Mesenchymal stem cell (in vitro differentiated cells and primary cell): ENCODE measurements around the gene INAFM1.
"Not testable (repeated sequence)": the region's sequence is repeated elsewhere in the genome, so short reads cannot be mapped to it uniquely, and the experiment has no call there.

ENCODE experiments used
- DNase-seq: peaks from one replicate; pipeline ENCODE4 v3.0.0-alpha.2; 2013
- H2AFZ ChIP-seq: one replicate; pipeline ENCODE4 v1.6.1; 2013; ENCODE audit warnings: low read depth, mild to moderate bottlenecking, control low read depth, inconsistent platforms, low read length, moderate library complexity
- H2AK5ac ChIP-seq: 2 replicates; pipeline ENCODE4 v1.6.1; 2013; ENCODE audit warnings: low read length, moderate library complexity, mild to moderate bottlenecking, inconsistent platforms; ENCODE audit not compliant: severe bottlenecking
- H2BK120ac ChIP-seq: one replicate; pipeline ENCODE4 v1.6.1; 2013; ENCODE audit warnings: low read depth, mild to moderate bottlenecking, inconsistent platforms, low read length, moderate library complexity
- H2BK12ac ChIP-seq, 2 experiments: one replicate each; pipeline ENCODE4 v1.6.1; 2013; ENCODE audit warnings: inconsistent platforms in 2 of 2, low read length in 2 of 2, mild to moderate bottlenecking in 2 of 2, moderate library complexity in 2 of 2, control low read depth in 1 of 2
- H2BK15ac ChIP-seq: one replicate; pipeline ENCODE4 v1.6.1; 2013; ENCODE audit warnings: mild to moderate bottlenecking, low read depth, inconsistent platforms; ENCODE audit not compliant: poor library complexity, severe bottlenecking
- H2BK5ac ChIP-seq: 2 replicates; pipeline ENCODE4 v1.6.1; 2013; ENCODE audit warnings: low read depth, mild to moderate bottlenecking, low read length, control low read depth, inconsistent platforms; ENCODE audit not compliant: poor library complexity, severe bottlenecking
- H3K14ac ChIP-seq, 2 experiments: one replicate each; pipeline ENCODE4 v1.6.1; 2013; ENCODE audit warnings: inconsistent platforms in 2 of 2, low read length in 2 of 2, control low read depth in 1 of 2, mild to moderate bottlenecking in 1 of 2, moderate library complexity in 1 of 2
- H3K18ac ChIP-seq, 2 experiments: one replicate each; pipeline ENCODE4 v1.6.1; 2013; ENCODE audit warnings: inconsistent platforms in 2 of 2, low read length in 2 of 2, control low read depth in 1 of 2, low read depth in 1 of 2, mild to moderate bottlenecking in 1 of 2
- H3K23ac ChIP-seq, 2 experiments: one replicate each; pipeline ENCODE4 v1.6.1; 2013; ENCODE audit warnings: inconsistent platforms in 2 of 2, low read length in 2 of 2, mild to moderate bottlenecking in 2 of 2, moderate library complexity in 2 of 2, control low read depth in 1 of 2
- H3K27ac ChIP-seq: 2 replicates; pipeline ENCODE4 v1.5.1; 2013; ENCODE audit warnings: mild to moderate bottlenecking, moderate library complexity, low read length, control low read depth, inconsistent platforms; ENCODE audit not compliant: poor library complexity, severe bottlenecking
- H3K27me3 ChIP-seq, 2 experiments: 2 replicates each; pipeline versions ENCODE4 v1.6.1 to v1.7.0; 2013; ENCODE audit warnings: low read length in 2 of 2, mild to moderate bottlenecking in 2 of 2, moderate library complexity in 2 of 2, control low read depth in 1 of 2, inconsistent platforms in 1 of 2; ENCODE audit not compliant: control insufficient read depth in 1 of 2, insufficient read depth in 1 of 2
- H3K36me3 ChIP-seq, 2 experiments: 2 replicates each; pipeline versions ENCODE4 v1.6.1 to v1.7.0; 2013; ENCODE audit warnings: low read length in 2 of 2, control low read depth in 1 of 2, inconsistent platforms in 1 of 2, low read depth in 1 of 2, mild to moderate bottlenecking in 1 of 2; ENCODE audit not compliant: insufficient read depth in 2 of 2, control insufficient read depth in 1 of 2
- H3K4ac ChIP-seq, 2 experiments: one replicate each; pipeline ENCODE4 v1.6.1; 2013; ENCODE audit warnings: inconsistent platforms in 2 of 2, low read length in 2 of 2, mild to moderate bottlenecking in 2 of 2, moderate library complexity in 2 of 2, control low read depth in 1 of 2, low read depth in 1 of 2
- H3K4me1 ChIP-seq: 2 replicates; pipeline ENCODE4 v1.6.1; 2013; ENCODE audit warnings: low read depth, low read length, control low read depth; ENCODE audit not compliant: control insufficient read depth, insufficient read depth
- H3K4me2 ChIP-seq: 2 replicates; pipeline ENCODE4 v1.6.1; 2013; ENCODE audit warnings: low read length, mild to moderate bottlenecking, inconsistent platforms; ENCODE audit not compliant: poor library complexity, severe bottlenecking
- H3K4me3 ChIP-seq, 2 experiments: 2 replicates each; pipeline versions ENCODE4 v1.5.1 to v1.7.0; 2013; ENCODE audit warnings: low read length in 2 of 2, mild to moderate bottlenecking in 2 of 2, control low read depth in 1 of 2, low read depth in 1 of 2; ENCODE audit not compliant: insufficient read depth in 1 of 2
- H3K79me1 ChIP-seq: replicated peaks from 2 replicates; pipeline ENCODE4 v1.6.1; 2013; ENCODE audit warnings: mild to moderate bottlenecking, control low read depth, low read length, inconsistent platforms; ENCODE audit not compliant: poor library complexity, severe bottlenecking
- H3K9ac ChIP-seq: 2 replicates; pipeline ENCODE4 v1.7.0; 2013; ENCODE audit warnings: mild to moderate bottlenecking, low read length, moderate library complexity
- H3K9me3 ChIP-seq: 2 replicates; pipeline ENCODE4 v1.7.0; 2013; ENCODE audit warnings: mild to moderate bottlenecking, low read length; ENCODE audit not compliant: control insufficient read depth
- H4K8ac ChIP-seq: one replicate; pipeline ENCODE4 v1.6.1; 2013; ENCODE audit warnings: inconsistent platforms, mild to moderate bottlenecking, low read length, moderate library complexity
- H4K91ac ChIP-seq: one replicate; pipeline ENCODE4 v1.6.1; 2013; ENCODE audit warnings: mild to moderate bottlenecking, low read length, inconsistent platforms
- WGBS: methylation state at CpG from one replicate; pipeline ENCODE4 v1.1.7; 2013; ENCODE audit warnings: mixed read lengths; 5-methylcytosine and 5-hydroxymethylcytosine counted together

INAFM1 gene

GRCh38 chr19:47276513-47276912 lies 1.8 kb downstream of the INAFM1 start:
- not testable (repeated sequence) for H2AK5ac ChIP-seq, H2BK12ac ChIP-seq, H3K23ac ChIP-seq, H3K27me3 ChIP-seq, H2BK15ac ChIP-seq, H2BK5ac ChIP-seq, H4K91ac ChIP-seq, H3K4me3 ChIP-seq, H3K18ac ChIP-seq, H3K27ac ChIP-seq, H3K14ac ChIP-seq, H3K9me3 ChIP-seq, H3K4me2 ChIP-seq, H3K4ac ChIP-seq, H2AFZ ChIP-seq, DNase-seq, H2BK120ac ChIP-seq
- peaks cover 11% of the 10 kb centered on the region for H3K79me1 ChIP-seq
- peak overlapping the region; percentile 52 for H4K8ac ChIP-seq
- H3K36me3 ChIP-seq, result peaks cover 4 to 16% of the 10 kb centered on the region in 2 experiments
- whole genome bisulfite sequencing, result 100% methylated on average over 1 of the region's 3 CpGs
- H3K4me1 ChIP-seq, result peaks cover 17% of the 10 kb centered on the region
- H3K9ac ChIP-seq, result peak overlapping the region; percentile 67

DNA sequence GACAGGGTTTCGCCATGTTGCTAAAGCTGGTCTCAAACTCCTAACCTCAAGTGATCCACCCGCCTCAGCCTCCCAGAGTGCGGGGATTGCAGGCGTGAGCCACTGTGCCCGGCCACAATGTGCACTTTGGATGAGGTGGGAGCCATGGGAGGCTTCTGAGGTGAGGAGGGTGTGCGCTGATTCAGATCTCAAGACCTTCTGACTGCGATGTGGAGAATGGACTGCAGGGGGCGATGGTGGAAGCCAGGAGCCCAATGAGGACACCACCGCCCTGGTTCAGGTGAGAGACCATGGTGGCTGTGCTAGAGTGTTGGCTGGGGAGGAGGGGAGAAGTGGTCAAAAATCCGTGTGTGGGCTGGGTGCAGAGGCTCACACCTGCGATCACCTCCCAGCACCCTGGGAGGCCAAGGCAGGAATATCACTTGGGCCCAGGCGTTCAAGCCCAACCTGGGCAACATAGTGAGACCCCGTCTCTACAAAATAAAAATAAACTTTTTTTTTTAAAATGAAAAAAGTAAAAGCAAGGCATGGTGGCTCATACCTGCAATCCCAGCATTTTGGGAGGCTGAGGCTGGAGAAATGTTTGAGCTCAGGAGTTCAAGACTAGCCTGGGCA lies 5.6 kb downstream of the INAFM1 start:
- DNase-seq, result peak; percentile 26
- no peak overlapping the region for H2BK5ac ChIP-seq
- H3K18ac ChIP-seq, result no peak overlapping the region
- H3K23ac ChIP-seq, result no peak overlapping the region
- H3K4me3 ChIP-seq, result no peak overlapping the region
- no peak overlapping the region for H3K4me2 ChIP-seq
- H2AK5ac ChIP-seq, result no peak overlapping the region
- WGBS, result 90% methylated on average over 11 of the region's 13 CpGs
- H3K14ac ChIP-seq, result no peak overlapping the region
- peaks cover 5% of the 10 kb centered on the region for H3K4me1 ChIP-seq
- H3K79me1 ChIP-seq, result peaks cover 6% of the 10 kb centered on the region
- no peaks in the 10 kb centered on the region for H3K27me3 ChIP-seq
- no peak overlapping the region for H3K27ac ChIP-seq
- no peak overlapping the region for H4K8ac ChIP-seq
- H2BK120ac ChIP-seq, result no peak overlapping the region
- H4K91ac ChIP-seq, result no peak overlapping the region
- H3K36me3 ChIP-seq, result peaks cover 0 to 7% of the 10 kb centered on the region in 2 experiments
- H2BK12ac ChIP-seq, result no peak overlapping the region
- no peak overlapping the region for H3K9ac ChIP-seq
- H3K9me3 ChIP-seq, result no peaks in the 10 kb centered on the region
- H3K4ac ChIP-seq, result no peak overlapping the region
- H2BK15ac ChIP-seq, result no peak overlapping the region
- no peak overlapping the region for H2AFZ ChIP-seq

DNA sequence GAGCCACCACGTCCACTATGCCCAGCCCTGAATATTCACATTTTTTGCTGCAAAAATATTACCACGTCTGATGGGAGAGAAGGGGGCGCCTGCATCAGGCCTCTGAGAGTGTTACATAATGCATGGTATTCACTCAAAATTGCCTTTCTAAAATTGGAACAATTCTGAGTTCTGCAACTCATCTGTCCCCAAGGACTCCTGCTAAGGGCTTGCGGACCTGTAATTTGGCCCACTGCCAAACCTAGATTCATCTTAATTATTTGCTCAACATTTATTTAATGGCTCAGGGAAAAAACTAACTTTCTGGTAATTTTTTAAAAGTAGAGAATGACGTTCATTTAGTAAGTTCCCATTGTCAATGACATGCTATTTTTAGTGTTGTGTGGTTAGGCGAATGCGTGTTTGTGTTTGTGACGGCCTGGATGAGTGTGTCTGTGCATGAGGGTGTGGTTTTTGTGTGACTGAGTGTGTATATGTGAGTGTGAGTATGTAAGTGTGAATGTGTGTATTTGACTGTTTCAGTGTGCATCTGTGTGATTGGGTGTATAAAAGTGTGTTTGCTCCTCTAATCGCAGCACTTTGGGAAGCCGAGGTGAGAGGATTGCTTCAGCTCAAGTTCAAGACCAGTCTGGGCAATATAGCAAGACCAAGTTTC lies 8.8 kb downstream of the INAFM1 start:
- Histone ChIP-seq H2AK5ac (no peak overlapping the region), H3K23ac (no peak overlapping the region), H4K91ac (no peak overlapping the region), H3K14ac (no peak overlapping the region), H2BK15ac (no peak overlapping the region), H3K9me3 (no peaks in the 10 kb centered on the region), H2BK12ac (no peak overlapping the region), H3K4me2 (no peak overlapping the region), H2BK120ac (no peak overlapping the region), H3K79me1 (no peaks in the 10 kb centered on the region), H2AFZ (no peak overlapping the region), H3K4me1 (peaks cover under 1% of the 10 kb centered on the region), H3K18ac (no peak overlapping the region), H3K4me3 (no peak overlapping the region), H4K8ac (no peak overlapping the region), H3K27me3 (no peaks in the 10 kb centered on the region), H3K4ac (no peak overlapping the region), H3K9ac (no peak overlapping the region), H3K36me3 (no peaks in the 10 kb centered on the region), H3K27ac (no peak overlapping the region), H2BK5ac (no peak overlapping the region)
- WGBS, result 83% methylated on average over 9 of the region's 10 CpGs
- DNase-seq, result no peak

GRCh38 chr19:47284324-47284899 lies 9.7 kb downstream of the INAFM1 start:
- Histone ChIP-seq H2BK15ac (no peak overlapping the region), H3K14ac (no peak overlapping the region), H3K79me1 (no peaks in the 10 kb centered on the region), H3K4ac (no peak overlapping the region), H2BK120ac (no peak overlapping the region), H3K18ac (no peak overlapping the region), H3K9ac (no peak overlapping the region), H3K4me2 (no peak overlapping the region), H3K23ac (no peak overlapping the region), H3K4me3 (no peak overlapping the region), H2BK5ac (no peak overlapping the region), H3K9me3 (no peaks in the 10 kb centered on the region), H3K4me1 (peaks cover 3% of the 10 kb centered on the region), H2BK12ac (no peak overlapping the region), H3K27me3 (no peaks in the 10 kb centered on the region), H4K8ac (no peak overlapping the region), H2AFZ (no peak overlapping the region), H3K36me3 (no peaks in the 10 kb centered on the region), H3K27ac (no peak overlapping the region), H2AK5ac (no peak overlapping the region), H4K91ac (no peak overlapping the region)
- WGBS, result 34% methylated on average over 7 of the region's 9 CpGs
- peak; percentile 61 for DNase-seq
